GM23248 (cell line): ENCODE data around the gene TBX1.

Experiments used
- EZH2 ChIP-seq: fragments of 200-600 bp; sonication (generic); IDR thresholded peaks from 2 replicates; pipeline ENCODE4 v1.6.1; 2018; ENCODE audit warnings: antibody characterized with exemption, mild to moderate bottlenecking; ENCODE audit not compliant: insufficient read depth, poor library complexity, severe bottlenecking
- EZH2phosphoT487 ChIP-seq: fragments of 200-600 bp; sonication (generic); IDR thresholded peaks from 2 replicates; pipeline ENCODE4 v1.6.1; 2018; ENCODE audit warnings: antibody characterized with exemption, moderate library complexity, mild to moderate bottlenecking, low read depth; ENCODE audit not compliant: insufficient read depth

DNA sequence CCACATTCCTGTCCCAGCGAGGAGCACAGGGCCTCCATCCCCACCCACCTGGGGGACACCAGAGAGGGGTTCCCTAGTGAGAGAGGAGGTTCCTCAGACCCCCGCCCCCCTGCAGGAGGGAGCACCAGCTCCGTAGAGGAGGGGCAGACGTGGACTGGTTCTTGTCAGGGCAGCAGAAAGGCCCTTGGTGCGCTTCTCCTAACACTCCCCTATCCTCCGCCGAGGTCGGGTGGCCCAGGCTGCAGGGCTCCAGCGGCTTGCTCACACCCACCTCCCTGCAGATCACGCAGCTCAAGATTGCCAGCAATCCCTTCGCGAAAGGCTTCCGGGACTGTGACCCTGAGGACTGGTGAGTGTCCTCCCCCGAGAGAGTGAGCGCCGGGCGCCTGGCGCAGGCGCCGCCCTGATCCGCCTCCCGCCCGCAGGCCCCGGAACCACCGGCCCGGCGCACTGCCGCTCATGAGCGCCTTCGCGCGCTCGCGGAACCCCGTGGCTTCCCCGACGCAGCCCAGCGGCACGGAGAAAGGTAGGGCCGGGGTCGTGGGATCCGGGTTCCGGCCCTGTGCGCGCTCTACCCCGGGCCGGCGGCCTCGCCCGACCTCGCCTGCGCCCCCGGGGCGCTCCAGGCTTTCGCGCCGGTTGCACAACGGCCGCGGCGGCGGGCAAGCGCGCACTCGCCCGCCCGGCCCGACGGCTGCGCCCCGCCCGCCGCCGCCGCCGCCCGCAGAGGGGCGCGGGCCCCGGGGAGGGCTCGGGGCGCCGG lies 5.1 kb downstream of the TBX1 start:
- TF ChIP-seq EZH2phosphoT487 (no peak), EZH2 (no peak)
